H1 (cell line): ENCODE measurements around the gene APOC1. TPM values are rescaled to one million over a fixed set of nuclear protein-coding genes. Genes with fewer than 3 reads are reported as not detected.
A peak's percentile ranks its signal among the peaks of the same experiment; 100 is the strongest.

ENCODE experiments used
- CEBPB ChIP-seq: IDR thresholded peaks from 2 replicates; pipeline ENCODE4 v1.6.1; 2012; ENCODE audit warnings: low read depth, low read length
- CREB1 ChIP-seq: IDR thresholded peaks from 2 replicates; pipeline ENCODE4 v1.6.1; 2012; ENCODE audit warnings: inconsistent platforms
- EP300 ChIP-seq, 2 experiments: IDR thresholded peaks; 1 replicate in 1 of 2; 2 replicates in 1 of 2; pipeline ENCODE4 v1.6.1; 2011 to 2012; ENCODE audit warnings: low read depth in 2 of 2, low read length in 2 of 2, mild to moderate bottlenecking in 2 of 2, borderline replicate concordance in 1 of 2, inconsistent platforms in 1 of 2, moderate library complexity in 1 of 2
- SAP30 ChIP-seq: fragments of 300-600 bp; sonication (generic); IDR thresholded peaks from 2 replicates; pipeline ENCODE4 v1.7.1; 2012; ENCODE audit warnings: low read length, moderate library complexity, mild to moderate bottlenecking, inconsistent platforms; ENCODE audit not compliant: insufficient read depth, insufficient replicate concordance
- TAF1 ChIP-seq: IDR thresholded peaks from 2 replicates; pipeline ENCODE4 v1.6.1; 2011; ENCODE audit warnings: mild to moderate bottlenecking, low read depth, low read length
- TAF7 ChIP-seq: optimal IDR thresholded peaks from 2 replicates; pipeline ENCODE3; 2011; ENCODE audit warnings: low read depth, mild to moderate bottlenecking, inconsistent platforms, low read length, moderate library complexity, borderline replicate concordance
- YY1 ChIP-seq: IDR thresholded peaks from 2 replicates; pipeline ENCODE4 v1.6.1; 2011; ENCODE audit warnings: low read depth, mild to moderate bottlenecking, low read length
- polyA plus RNA-seq, 7 experiments: library from polyadenylated mRNA; depleted of rRNA in 3 of 7; stranded (reverse) in 5 of 7; unstranded in 2 of 7; fragments of >200 nt in 5 of 7; fragments of 200-250 nt in 2 of 7; gene quantifications; 1 replicate in 5 of 7; 2 replicates in 1 of 7; 4 replicates in 1 of 7; pipeline versions ENCODE4 v1.2.1 to v1.2.3, GENCODE V29; 2011 to 2013; ENCODE audit warnings: missing spikeins in 2 of 7, mixed read lengths in 2 of 7
- total RNA-seq: library from RNA; stranded (reverse); fragmentation: NEBNext Ultra II Directional; extraction: Animal tissue kit (Norgen Biotek cat#: 25700); gene quantifications from 2 replicates; pipeline ENCODE4 v1.2.1, GENCODE V29; 2021
- TF ChIP-seq, protein P1 (sequence below): fragments of 300-600 bp; sonication (generic); IDR thresholded peaks from 2 replicates; pipeline ENCODE4 v1.7.1; 2012; ENCODE audit warnings: low read length, moderate library complexity, mild to moderate bottlenecking, inconsistent platforms; ENCODE audit not compliant: insufficient replicate concordance
- TF ChIP-seq, protein P2 (sequence below): IDR thresholded peaks from 2 replicates; pipeline ENCODE4 v1.6.1; 2012; ENCODE audit warnings: inconsistent platforms

The APOC1 gene
- total and polyA plus RNA-seq, 2 of the 8 experiments (the other 6 are each of a cell fraction or from before 2014, with no cell fraction given), result 55.8 to 78.2 TPM

DNA sequence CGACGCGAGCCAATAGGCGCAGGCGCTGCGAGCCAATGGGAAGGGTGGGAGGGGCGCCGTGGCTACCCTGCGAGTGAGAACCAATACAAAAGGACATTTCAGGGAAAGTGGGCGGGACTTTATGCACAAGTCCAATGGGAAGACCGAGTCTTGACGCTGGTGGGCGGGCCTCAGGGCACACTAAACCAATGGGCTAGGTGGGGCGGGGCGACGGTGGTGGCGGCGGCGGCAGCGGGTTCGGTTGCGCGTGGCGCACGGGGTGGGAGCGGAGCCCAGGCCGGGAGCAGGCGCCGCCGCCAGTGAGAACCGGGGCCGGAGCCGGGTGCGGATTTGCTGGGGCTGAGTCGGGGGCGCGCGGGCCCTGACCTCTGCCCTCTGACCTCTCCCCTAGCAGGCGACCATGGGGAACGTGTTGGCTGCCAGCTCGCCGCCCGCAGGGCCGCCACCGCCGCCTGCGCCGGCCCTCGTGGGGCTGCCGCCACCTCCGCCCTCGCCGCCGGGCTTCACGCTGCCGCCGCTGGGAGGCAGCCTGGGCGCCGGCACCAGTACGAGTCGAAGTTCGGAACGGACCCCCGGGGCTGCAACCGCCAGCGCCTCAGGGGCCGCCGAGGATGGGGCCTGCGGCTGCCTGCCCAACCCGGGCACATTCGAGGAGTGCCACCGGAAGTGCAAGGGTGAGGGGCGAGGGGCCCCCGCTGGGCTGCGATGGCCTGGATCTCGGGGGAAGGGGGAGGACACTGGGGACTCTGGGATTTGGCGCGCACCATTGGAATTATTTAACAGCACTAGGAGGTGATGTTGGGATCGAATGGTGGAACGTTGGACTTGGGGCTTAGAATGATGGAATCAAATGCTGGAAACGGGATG lies 23.2 kb upstream of the APOC1 start, which contains the start of gene TOMM40 (continued):
- TF ChIP-seq, protein P1, sequence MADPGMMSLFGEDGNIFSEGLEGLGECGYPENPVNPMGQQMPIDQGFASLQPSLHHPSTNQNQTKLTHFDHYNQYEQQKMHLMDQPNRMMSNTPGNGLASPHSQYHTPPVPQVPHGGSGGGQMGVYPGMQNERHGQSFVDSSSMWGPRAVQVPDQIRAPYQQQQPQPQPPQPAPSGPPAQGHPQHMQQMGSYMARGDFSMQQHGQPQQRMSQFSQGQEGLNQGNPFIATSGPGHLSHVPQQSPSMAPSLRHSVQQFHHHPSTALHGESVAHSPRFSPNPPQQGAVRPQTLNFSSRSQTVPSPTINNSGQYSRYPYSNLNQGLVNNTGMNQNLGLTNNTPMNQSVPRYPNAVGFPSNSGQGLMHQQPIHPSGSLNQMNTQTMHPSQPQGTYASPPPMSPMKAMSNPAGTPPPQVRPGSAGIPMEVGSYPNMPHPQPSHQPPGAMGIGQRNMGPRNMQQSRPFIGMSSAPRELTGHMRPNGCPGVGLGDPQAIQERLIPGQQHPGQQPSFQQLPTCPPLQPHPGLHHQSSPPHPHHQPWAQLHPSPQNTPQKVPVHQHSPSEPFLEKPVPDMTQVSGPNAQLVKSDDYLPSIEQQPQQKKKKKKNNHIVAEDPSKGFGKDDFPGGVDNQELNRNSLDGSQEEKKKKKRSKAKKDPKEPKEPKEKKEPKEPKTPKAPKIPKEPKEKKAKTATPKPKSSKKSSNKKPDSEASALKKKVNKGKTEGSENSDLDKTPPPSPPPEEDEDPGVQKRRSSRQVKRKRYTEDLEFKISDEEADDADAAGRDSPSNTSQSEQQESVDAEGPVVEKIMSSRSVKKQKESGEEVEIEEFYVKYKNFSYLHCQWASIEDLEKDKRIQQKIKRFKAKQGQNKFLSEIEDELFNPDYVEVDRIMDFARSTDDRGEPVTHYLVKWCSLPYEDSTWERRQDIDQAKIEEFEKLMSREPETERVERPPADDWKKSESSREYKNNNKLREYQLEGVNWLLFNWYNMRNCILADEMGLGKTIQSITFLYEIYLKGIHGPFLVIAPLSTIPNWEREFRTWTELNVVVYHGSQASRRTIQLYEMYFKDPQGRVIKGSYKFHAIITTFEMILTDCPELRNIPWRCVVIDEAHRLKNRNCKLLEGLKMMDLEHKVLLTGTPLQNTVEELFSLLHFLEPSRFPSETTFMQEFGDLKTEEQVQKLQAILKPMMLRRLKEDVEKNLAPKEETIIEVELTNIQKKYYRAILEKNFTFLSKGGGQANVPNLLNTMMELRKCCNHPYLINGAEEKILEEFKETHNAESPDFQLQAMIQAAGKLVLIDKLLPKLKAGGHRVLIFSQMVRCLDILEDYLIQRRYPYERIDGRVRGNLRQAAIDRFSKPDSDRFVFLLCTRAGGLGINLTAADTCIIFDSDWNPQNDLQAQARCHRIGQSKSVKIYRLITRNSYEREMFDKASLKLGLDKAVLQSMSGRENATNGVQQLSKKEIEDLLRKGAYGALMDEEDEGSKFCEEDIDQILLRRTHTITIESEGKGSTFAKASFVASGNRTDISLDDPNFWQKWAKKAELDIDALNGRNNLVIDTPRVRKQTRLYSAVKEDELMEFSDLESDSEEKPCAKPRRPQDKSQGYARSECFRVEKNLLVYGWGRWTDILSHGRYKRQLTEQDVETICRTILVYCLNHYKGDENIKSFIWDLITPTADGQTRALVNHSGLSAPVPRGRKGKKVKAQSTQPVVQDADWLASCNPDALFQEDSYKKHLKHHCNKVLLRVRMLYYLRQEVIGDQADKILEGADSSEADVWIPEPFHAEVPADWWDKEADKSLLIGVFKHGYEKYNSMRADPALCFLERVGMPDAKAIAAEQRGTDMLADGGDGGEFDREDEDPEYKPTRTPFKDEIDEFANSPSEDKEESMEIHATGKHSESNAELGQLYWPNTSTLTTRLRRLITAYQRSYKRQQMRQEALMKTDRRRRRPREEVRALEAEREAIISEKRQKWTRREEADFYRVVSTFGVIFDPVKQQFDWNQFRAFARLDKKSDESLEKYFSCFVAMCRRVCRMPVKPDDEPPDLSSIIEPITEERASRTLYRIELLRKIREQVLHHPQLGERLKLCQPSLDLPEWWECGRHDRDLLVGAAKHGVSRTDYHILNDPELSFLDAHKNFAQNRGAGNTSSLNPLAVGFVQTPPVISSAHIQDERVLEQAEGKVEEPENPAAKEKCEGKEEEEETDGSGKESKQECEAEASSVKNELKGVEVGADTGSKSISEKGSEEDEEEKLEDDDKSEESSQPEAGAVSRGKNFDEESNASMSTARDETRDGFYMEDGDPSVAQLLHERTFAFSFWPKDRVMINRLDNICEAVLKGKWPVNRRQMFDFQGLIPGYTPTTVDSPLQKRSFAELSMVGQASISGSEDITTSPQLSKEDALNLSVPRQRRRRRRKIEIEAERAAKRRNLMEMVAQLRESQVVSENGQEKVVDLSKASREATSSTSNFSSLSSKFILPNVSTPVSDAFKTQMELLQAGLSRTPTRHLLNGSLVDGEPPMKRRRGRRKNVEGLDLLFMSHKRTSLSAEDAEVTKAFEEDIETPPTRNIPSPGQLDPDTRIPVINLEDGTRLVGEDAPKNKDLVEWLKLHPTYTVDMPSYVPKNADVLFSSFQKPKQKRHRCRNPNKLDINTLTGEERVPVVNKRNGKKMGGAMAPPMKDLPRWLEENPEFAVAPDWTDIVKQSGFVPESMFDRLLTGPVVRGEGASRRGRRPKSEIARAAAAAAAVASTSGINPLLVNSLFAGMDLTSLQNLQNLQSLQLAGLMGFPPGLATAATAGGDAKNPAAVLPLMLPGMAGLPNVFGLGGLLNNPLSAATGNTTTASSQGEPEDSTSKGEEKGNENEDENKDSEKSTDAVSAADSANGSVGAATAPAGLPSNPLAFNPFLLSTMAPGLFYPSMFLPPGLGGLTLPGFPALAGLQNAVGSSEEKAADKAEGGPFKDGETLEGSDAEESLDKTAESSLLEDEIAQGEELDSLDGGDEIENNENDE, result no peak
- TF ChIP-seq, protein P2, sequence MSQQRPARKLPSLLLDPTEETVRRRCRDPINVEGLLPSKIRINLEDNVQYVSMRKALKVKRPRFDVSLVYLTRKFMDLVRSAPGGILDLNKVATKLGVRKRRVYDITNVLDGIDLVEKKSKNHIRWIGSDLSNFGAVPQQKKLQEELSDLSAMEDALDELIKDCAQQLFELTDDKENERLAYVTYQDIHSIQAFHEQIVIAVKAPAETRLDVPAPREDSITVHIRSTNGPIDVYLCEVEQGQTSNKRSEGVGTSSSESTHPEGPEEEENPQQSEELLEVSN, result no peak
- TF ChIP-seq YY1, result no peak
- TF ChIP-seq CEBPB, result no peak
- peak; percentile 37; the same call in 1 of the 2 replicates for TF ChIP-seq CREB1
- TF ChIP-seq TAF7, result no peak
- peak; percentile 87 for TF ChIP-seq SAP30
- no peak for TF ChIP-seq EP300 (IDR thresholded peaks at IDR 0.05; ENCODE audit: borderline replicate concordance in 1 of 2, low read depth in 2 of 2, low read length in 2 of 2)
- TF ChIP-seq TAF1, result peak; percentile 87
